AG10803 (cell line): ENCODE data around the gene MAP2.

Experiments
- DNase-seq: peaks from one replicate; pipeline ENCODE4 v3.0.0; 2010; ENCODE audit warnings: low read depth
- H3K4me3 ChIP-seq: 2 replicates; pipeline ENCODE4 v1.5.1; 2011; ENCODE audit warnings: mild to moderate bottlenecking, low read length, control low read depth
- CTCF ChIP-seq: conservative IDR thresholded peaks from 2 replicates; pipeline ENCODE4 v1.5.1; 2011; ENCODE audit warnings: mild to moderate bottlenecking, low read length, control low read depth, inconsistent platforms

The MAP2 gene

DNA sequence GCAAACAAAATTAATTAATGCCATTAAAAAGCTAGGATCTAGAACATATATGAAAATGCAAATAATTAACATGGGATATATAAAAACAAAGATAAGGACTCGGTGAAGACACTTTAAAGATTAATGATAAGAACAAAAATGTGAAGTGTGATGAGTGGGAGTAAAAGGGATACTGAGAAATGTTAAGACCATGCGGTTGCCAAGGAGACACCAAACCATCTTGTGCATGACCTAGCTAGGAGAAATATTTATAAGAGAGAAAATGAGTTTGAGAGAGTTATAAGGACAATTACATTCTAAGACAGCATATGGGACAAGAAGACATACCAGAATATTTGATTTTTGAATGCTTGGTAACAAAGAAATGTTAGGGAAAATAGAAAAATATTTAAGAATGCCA is 25.4 kb upstream of the MAP2 start:
- DNase-seq: no peak
- no peak for TF ChIP-seq CTCF
- H3K4me3 ChIP-seq: no peak overlapping the region

DNA sequence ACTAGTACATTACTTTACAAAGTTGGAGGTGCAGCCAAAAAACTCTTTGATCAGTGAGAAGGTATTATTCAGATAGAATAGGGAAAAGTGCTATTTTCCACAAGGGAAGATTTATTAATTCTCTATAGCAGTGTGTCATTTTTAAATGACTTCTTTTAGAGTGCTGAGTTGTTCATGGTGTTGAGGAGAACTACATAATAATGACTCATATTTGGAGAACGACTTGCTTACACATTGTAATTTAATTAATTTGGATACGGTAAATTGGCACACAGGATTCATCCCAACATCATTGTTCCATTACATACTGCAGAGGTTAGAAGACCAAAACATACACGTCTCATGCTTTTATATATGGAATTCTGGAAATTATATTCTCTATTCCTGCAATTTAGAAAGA is 22.1 kb upstream of the MAP2 start:
- no peak overlapping the region for H3K4me3 ChIP-seq
- TF ChIP-seq CTCF: no peak
- no peak for DNase-seq

DNA sequence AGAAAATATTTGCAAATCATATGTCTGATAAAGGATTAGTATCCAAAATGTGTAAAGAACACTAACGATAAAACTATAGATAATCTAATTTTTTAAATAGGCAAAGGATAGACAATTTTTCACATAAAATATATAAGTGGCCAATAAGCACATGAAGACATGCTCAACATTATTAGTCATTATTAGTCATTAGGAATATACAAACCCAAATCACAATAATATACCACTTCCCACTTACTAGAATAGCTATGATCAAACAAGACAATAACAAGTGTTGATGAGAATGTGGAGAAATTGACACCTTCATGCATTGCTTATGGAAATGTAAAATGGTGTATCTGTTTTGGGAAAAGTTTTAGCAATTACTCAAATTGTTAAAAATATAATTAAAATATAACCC is 12.6 kb upstream of the MAP2 start:
- no peak for TF ChIP-seq CTCF
- no peak overlapping the region for H3K4me3 ChIP-seq
- DNase-seq: no peak

DNA sequence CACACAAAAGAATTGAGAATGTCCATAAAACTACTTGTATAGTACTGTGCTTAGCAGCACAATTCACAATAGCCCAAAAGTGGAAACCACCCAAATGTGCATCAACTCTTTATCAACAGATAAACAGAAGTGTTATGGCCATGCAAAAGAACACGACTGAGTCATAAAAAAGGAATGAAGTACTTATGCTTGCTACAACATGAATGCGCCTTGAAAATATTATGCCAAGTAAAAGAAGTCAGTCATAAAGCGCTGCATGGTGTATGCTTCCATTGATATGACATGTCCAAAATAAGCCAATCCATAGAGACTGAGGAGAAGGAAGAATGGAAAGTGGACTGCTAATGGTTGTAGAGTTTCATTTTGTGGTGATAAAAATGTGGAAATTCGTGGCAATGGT is 12.1 kb upstream of the MAP2 start:
- H3K4me3 ChIP-seq: no peak overlapping the region
- no peak for TF ChIP-seq CTCF
- DNase-seq: no peak

DNA sequence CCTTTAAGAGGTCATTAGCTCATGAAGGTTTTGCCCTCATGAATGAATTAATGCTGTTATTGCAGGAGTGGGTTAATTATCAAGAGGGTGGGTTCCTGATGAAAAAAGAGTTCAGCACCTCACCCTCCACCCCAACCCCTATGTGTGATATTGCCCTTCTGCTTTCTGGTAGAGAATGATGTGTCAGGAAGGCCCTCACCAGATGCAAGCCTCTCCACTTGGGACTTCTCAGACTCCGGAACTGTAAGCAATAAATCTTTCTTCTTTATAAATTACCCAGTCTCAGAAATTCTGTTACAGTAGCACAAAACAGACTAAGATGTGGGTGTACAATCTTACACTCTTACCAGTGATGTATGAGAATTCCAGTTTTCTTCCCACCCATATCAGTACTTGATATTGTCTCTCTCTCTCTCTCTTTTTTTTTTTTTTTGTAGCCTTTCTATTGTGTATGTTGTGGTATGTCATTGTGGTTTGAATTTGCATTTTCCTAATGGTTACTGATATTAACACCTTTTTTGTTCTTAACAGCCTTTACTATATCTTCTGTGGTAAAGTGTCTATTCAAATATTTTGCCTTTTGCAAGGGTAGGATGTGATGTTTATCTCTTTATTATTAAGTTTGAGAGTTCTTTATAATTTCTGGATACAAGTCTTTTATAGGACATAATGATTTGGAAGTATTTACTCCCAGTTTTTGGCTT is 10.4 kb upstream of the MAP2 start:
- no peak for DNase-seq
- no peak overlapping the region for H3K4me3 ChIP-seq
- no peak for TF ChIP-seq CTCF

DNA sequence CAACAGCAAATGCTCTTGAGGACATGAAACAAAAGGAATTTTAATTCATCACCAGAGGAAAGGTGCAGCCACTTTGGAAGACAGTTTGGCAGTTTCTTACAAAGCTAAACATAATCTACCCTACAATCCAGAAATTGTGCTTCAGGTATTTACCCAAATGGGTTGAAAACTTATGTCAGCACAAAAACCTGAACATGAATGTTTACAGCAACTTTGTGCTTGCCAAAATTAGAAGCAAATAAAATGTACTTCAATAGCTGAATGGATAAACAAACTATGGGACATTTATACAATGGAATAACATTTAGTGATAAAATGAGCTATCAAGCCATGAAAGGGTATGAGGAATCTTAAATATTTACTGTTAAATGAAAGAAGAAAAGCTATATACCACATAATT is 6.9 kb upstream of the MAP2 start:
- no peak overlapping the region for H3K4me3 ChIP-seq
- TF ChIP-seq CTCF: no peak
- DNase-seq: no peak

GRCh38 chr2:209422191-209422754 is 1.6 kb upstream of the MAP2 start:
- TF ChIP-seq CTCF: no peak
- DNase-seq: no peak
- no peak overlapping the region for H3K4me3 ChIP-seq
